Psoas muscle (tissue), 8 donors: ENCODE data around the gene ZMYND15. TPM values are rescaled to one million over a fixed set of nuclear protein-coding genes. Genes with fewer than 3 reads are reported as not detected.
A peak's percentile ranks its signal among the peaks of the same experiment; 100 is the strongest.

ENCODE experiments used
- ATAC-seq, 4 donors: fragments of 200-7000 bp; cut with Tn5 transposase; one replicate each; pipeline ENCODE4 v1.9.1; 2020; ENCODE audit warnings: moderate library complexity in 3 of 4, mild to moderate bottlenecking in 2 of 4
- DNase-seq, 2 donors: peaks; one replicate each; pipeline ENCODE4 v3.0.0-alpha.2; 2020
- H3K27ac ChIP-seq: fragments of 200-600 bp; one replicate; pipeline ENCODE4 v1.8.0; 2022
- H3K27me3 ChIP-seq, 3 donors: fragments of 200-600 bp in 1 of 3; one replicate each; pipeline versions ENCODE4 v1.6.1 to v1.8.0; 2013 to 2022; ENCODE audit warnings: low read length in 2 of 3, mild to moderate bottlenecking in 2 of 3, moderate library complexity in 1 of 3; ENCODE audit not compliant: insufficient read depth in 3 of 3
- H3K36me3 ChIP-seq, 2 donors: fragments of 200-600 bp in 1 of 2; one replicate each; pipeline versions ENCODE4 v1.6.1 to v1.8.0; 2013 to 2022; ENCODE audit warnings: low read depth in 1 of 2, mild to moderate bottlenecking in 1 of 2, moderate library complexity in 1 of 2; ENCODE audit not compliant: insufficient read depth in 1 of 2
- H3K4me1 ChIP-seq: fragments of 200-600 bp; one replicate; pipeline ENCODE4 v1.8.0; 2022
- H3K4me3 ChIP-seq: fragments of 200-600 bp; one replicate; pipeline ENCODE4 v1.8.0; 2022; ENCODE audit warnings: mild to moderate bottlenecking
- H3K9me3 ChIP-seq: fragments of 200-600 bp; one replicate; pipeline ENCODE4 v1.8.0; 2022
- WGBS, 3 donors: extraction: QIAGEN DNeasy Blood & Tissue Kit; methylation state at CpG; one replicate each; pipeline versions ENCODE4 v1.1.6 to v1.1.7; 2013; 5-methylcytosine and 5-hydroxymethylcytosine counted together
- intact Hi-C, 2 donors: fragments of 100-400 bp; cut with DNase I; formaldehyde crosslinking; loops; one replicate each; pipeline versions ENCODE4 v1.11.0 to v1.14.2; 2022
- polyA plus RNA-seq, 3 donors: library from polyadenylated mRNA; stranded (reverse); fragments of 200-250 nt; gene quantifications; one replicate each; pipeline ENCODE4 v1.2.3, GENCODE V29; 2013
- total RNA-seq, 4 donors: library from RNA; stranded (reverse); fragmentation: NEBNext Ultra II Directional in 2 of 4; extraction: Animal tissue kit (Norgen Biotek cat#: 25700) in 2 of 4; gene quantifications; one replicate each; pipeline versions ENCODE4 v1.2.1 to v1.2.4, GENCODE V29; 2021 to 2023
- TF ChIP-seq, protein P1 (sequence below): fragments of 200-600 bp; IDR thresholded peaks from one replicate; pipeline ENCODE4 v1.8.0; 2022; ENCODE audit warnings: antibody characterized with exemption
- donor health status: healthy with polysubstance abuse.
- donor health status: DM: no; HTN: no; CAD: no; lungs with moderate emphysema.
- donor health status: Bipolar disorder and iron deficiency.
- donor health status: healthy.
- donor health status: DM: yes; HTN: yes; CAD: no.
- donor health status: DM: no; HTN: no; CAD: no.
- donor health status: DM: no; HTN: no; CAD: no.
- donor health status: DM: yes; HTN: yes; CAD: no.

The ZMYND15 gene
- total and polyA plus RNA-seq, 7 donors = 0.04 to 0.30 (median 0.09) TPM; not detected in 2

DNA sequence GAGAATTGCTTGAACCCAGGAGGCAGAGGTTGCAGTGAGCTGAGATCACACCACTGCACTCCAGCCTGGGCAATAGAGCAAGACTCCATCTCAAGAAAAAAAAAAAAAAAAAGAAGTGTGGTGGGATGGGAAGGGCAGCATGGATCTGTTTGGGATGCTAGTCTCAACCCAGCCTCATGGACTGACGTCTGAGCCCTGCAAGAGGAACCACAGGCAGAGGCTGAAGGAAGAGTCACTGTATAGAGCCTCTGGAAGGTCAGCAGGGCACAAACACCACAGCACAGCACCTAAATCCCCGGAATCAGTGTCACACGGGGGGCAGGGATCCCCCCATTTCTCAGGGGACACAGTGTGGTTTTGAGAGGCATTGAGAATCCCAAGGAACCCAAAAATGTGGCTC, 11.0 kb downstream of the ZMYND15 start:
- Histone ChIP-seq H3K4me1 (no peaks in the 10 kb centered on the region), H3K27me3 (peaks cover 4 to 88% (median 14%) of the 10 kb centered on the region in 3 donors), H3K27ac (no peak overlapping the region), H3K4me3 (no peak overlapping the region), H3K36me3 (no peaks in the 10 kb centered on the region), H3K9me3 (no peaks in the 10 kb centered on the region)
- WGBS, 3 donors = 27 to 50% (median 28%) methylated on average over 3 of the region's 3 CpGs
- intact Hi-C loops = no loop called here
- no peak for ATAC-seq
- DNase-seq = no peak
- TF ChIP-seq, protein P1, sequence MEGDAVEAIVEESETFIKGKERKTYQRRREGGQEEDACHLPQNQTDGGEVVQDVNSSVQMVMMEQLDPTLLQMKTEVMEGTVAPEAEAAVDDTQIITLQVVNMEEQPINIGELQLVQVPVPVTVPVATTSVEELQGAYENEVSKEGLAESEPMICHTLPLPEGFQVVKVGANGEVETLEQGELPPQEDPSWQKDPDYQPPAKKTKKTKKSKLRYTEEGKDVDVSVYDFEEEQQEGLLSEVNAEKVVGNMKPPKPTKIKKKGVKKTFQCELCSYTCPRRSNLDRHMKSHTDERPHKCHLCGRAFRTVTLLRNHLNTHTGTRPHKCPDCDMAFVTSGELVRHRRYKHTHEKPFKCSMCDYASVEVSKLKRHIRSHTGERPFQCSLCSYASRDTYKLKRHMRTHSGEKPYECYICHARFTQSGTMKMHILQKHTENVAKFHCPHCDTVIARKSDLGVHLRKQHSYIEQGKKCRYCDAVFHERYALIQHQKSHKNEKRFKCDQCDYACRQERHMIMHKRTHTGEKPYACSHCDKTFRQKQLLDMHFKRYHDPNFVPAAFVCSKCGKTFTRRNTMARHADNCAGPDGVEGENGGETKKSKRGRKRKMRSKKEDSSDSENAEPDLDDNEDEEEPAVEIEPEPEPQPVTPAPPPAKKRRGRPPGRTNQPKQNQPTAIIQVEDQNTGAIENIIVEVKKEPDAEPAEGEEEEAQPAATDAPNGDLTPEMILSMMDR = no peak

DNA sequence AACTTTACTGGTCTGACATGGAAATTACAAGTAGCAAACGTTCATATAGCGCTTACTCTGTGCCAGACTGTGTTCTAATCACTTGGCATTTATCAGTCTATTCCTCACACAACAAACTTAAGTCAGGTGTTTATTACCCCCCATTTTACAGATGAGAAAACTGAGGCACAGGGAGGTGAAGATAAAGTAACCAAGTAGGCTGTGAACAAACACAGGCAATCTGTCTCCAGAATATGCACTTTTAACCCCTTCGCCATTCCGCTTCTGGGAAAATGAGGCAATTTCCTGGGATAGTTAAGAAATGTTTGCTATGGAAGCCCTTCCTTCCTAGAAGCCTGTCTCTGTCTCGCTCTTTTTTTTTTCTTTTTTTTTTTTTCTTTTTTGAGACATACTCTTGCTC, 12.3 kb downstream of the ZMYND15 start:
- intact Hi-C loops = no loop called here
- Histone ChIP-seq H3K27ac (no peak overlapping the region), H3K4me1 (no peaks in the 10 kb centered on the region), H3K4me3 (no peak overlapping the region), H3K27me3 (peaks cover 4 to 76% (median 7%) of the 10 kb centered on the region in 3 donors), H3K9me3 (no peaks in the 10 kb centered on the region), H3K36me3 (no peaks in the 10 kb centered on the region)
- WGBS, 3 donors = 52 to 63% (median 55%) methylated on average over 5 of the region's 5 CpGs
- DNase-seq (no peak), ATAC-seq (no peak)
- TF ChIP-seq, protein P1 = no peak

DNA sequence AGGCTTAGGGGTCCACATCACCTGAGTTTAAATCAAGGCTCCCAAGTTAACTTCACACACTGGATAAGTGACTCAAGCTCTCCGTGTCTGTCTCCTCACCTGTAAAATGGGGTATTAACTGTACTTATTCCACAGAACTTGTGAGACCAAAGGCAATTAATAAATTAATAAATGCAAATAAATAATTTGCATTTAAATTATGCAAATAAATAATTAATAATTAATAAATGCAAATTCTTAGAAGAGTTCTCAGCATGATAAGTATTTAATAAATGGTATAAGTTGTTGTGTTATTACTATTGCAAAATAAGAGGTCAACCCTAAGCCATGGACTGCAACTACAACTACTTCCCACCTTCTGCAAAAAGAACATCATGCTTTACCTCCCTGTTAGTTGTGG, 13.8 kb downstream of the ZMYND15 start:
- H3K27me3 ChIP-seq = peaks cover 4 to 66% (median 7%) of the 10 kb centered on the region in 3 donors
- no peaks in the 10 kb centered on the region for H3K4me1 ChIP-seq
- no peak overlapping the region for H3K27ac ChIP-seq
- no peaks in the 10 kb centered on the region for H3K9me3 ChIP-seq
- no peaks in the 10 kb centered on the region for H3K36me3 ChIP-seq
- DNase-seq (no peak), ATAC-seq (no peak)
- H3K4me3 ChIP-seq = no peak overlapping the region
- WGBS, 3 donors = 79 to 85% (median 81%) methylated on average over 1 of the region's 1 CpG
- TF ChIP-seq, protein P1 = no peak
- intact Hi-C loops = no loop called here

DNA sequence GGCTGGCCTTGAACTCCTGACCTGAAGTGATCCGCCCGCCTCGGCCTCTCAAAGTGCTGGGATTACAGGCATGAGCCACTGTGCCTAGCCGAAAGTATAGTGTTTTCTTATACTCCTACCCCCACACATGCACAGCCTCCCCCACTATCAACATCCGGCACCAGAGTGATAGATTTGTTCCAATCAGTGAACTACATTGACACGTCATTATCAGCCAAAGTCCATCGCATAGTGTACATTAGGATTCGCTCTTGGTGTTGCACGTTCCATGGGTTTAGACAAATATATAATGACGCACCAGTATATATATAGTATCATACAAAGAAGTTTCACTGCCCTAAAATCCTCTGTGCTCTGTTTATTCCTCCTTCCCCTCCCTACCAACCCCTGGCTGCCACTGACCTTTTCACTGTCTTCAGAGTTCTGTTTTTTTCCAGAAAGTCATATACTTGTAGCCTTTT, 20.2 kb downstream of the ZMYND15 start:
- Histone ChIP-seq H3K4me1 (no peaks in the 10 kb centered on the region), H3K27ac (no peak overlapping the region), H3K36me3 (no peaks in the 10 kb centered on the region), H3K9me3 (no peaks in the 10 kb centered on the region), H3K4me3 (no peak overlapping the region), H3K27me3 (peaks cover 0 to 9% (median 0%) of the 10 kb centered on the region in 3 donors)
- WGBS, 3 donors = 81 to 84% (median 83%) methylated on average over 10 of the region's 10 CpGs
- ATAC-seq (no peak), DNase-seq (peak in 1 of 2 donors; percentile 1)
- intact Hi-C loops = no loop called here
- TF ChIP-seq, protein P1 = no peak

DNA sequence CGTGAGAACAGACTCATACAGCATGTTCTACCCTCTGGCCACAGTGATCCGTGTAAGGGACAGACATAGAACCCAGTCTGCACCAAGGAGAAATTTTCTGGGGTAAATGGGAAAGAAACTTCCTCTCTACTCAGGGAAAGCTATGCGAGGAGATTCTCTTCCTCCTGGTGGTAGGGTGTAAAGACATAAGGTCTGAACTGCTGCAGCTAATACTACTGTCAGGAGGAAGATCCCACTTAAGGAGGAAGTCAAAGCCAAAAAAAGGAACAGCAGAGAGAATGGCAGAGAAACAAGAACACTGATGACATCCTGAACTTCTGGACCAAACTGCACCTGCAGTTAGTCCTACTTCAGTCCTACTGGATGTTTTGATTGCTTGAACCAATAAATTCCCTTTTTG, 25.0 kb downstream of the ZMYND15 start:
- WGBS, 3 donors = 61 to 71% (median 69%) methylated on average over 3 of the region's 3 CpGs
- no peaks in the 10 kb centered on the region for H3K36me3 ChIP-seq
- DNase-seq (no peak), ATAC-seq (no peak)
- no peaks in the 10 kb centered on the region for H3K27me3 ChIP-seq
- H3K4me3 ChIP-seq = no peak overlapping the region
- H3K4me1 ChIP-seq = no peaks in the 10 kb centered on the region
- no peak overlapping the region for H3K27ac ChIP-seq
- intact Hi-C loops = no loop called here
- H3K9me3 ChIP-seq = no peaks in the 10 kb centered on the region
- TF ChIP-seq, protein P1 = no peak
